ENCODE results near the gene TGM1.
"Not testable (repeated sequence)": the region's sequence is repeated elsewhere in the genome, so short reads cannot be mapped to it uniquely, and the experiment has no call there.

The TGM1 gene

DNA sequence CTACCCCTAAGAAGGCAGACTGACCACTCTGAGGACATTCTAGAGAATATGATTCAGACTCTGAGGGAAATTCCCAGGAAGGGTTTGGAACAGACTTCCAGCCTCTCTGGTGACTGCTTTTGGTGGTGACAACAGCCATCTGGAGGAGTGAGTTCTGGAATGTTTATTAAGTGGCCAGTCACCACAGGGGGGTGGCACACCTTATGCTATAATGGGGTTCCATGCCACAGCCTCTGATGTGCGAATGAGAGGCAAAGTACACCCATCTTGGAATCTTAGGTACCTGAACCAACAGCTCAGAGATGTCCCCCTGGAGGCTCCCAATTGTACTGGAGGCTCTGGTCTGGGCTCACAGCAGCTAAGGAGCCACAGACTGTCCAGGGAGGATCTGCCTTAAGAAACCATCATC, 11.1 kb downstream of the TGM1 start:
- TF ChIP-seq, protein P1, sequence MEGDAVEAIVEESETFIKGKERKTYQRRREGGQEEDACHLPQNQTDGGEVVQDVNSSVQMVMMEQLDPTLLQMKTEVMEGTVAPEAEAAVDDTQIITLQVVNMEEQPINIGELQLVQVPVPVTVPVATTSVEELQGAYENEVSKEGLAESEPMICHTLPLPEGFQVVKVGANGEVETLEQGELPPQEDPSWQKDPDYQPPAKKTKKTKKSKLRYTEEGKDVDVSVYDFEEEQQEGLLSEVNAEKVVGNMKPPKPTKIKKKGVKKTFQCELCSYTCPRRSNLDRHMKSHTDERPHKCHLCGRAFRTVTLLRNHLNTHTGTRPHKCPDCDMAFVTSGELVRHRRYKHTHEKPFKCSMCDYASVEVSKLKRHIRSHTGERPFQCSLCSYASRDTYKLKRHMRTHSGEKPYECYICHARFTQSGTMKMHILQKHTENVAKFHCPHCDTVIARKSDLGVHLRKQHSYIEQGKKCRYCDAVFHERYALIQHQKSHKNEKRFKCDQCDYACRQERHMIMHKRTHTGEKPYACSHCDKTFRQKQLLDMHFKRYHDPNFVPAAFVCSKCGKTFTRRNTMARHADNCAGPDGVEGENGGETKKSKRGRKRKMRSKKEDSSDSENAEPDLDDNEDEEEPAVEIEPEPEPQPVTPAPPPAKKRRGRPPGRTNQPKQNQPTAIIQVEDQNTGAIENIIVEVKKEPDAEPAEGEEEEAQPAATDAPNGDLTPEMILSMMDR (IDR thresholded peaks at IDR 0.05; ENCODE audit: low read depth, low read length): no peak
- no peak for DNase-seq (ENCODE audit: extremely low read depth, low read depth)

DNA sequence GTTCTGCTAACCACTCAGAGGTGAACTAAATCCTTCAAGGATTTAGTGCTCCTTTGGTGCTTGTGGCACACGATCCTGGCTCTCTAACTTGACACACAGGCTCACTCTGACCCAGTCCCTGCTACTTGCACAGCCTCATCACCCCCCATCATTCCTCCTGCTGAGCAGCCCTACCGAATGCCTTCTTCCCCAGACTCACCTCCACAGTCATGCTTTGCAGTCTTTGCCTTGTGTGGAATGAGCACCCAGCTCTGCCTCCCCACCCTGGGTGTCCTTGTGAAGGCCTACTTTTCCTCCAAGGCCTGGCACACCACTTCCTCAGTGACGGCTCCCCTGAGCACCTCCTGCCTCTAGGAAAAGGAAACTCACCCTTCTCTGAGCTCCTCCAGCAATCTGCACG, 12.6 kb downstream of the TGM1 start:
- DNase-seq (ENCODE audit: extremely low read depth, low read depth): no peak
- TF ChIP-seq, protein P1 (IDR thresholded peaks at IDR 0.05; ENCODE audit: low read depth, low read length): no peak

DNA sequence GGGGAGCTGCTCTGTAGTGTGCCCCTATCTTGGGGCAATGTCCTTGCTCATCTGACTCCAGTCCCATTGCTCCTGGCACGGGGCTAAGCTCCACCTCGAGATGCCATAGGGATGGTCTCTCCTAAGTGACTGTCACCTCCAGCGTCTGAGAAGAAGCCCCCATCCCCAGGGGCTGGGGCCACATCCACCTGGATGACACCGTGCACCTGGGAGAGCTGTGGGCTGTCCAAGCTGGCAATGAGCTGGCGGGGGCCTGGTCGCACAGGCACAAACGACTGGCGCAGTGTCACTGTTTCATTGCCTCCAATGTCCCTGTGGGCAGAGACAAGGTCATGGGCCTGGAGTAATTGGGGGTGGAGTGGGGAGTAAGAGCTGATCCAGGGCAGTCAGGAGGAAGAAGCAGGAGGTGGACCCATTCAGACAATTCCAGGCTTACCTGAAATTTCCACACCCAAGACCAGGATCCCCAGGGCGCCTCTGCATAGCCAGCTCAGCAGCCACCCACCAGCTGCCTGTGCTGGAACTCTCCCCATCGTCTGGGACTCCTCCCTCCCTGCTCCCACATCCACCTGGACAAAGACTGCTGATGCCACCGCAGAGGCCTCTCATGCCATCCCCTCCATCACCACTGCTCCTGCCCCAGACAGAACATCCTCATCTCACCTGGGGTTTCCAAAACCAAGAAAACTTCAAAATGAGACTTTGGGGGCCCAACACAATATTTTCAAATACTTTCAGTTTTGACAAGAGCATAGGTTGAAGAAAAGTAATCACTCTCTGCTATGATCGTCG, 13.6 kb downstream of the TGM1 start:
- TF ChIP-seq, protein P1 (IDR thresholded peaks at IDR 0.05; ENCODE audit: low read depth, low read length): no peak
- no peak for DNase-seq (ENCODE audit: extremely low read depth, low read depth)

DNA sequence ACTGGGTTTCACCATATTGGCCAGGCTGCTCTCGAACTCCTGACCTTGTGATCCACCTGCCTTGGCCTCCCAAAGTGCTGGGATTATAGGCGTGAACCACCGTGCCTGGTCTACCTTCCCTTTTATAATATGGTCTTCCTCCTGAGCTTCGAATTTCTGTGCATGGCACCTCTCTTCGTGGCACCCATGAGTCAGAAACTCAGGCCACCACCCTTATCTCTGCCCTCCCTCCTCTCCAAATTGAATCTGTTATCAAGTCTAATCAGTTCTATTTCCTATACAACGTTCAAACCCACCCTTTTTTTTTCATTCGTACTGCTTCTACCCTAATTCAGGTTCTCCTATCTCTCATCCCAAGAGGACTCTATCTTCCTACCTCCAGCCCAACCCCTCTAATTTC, 15.6 kb downstream of the TGM1 start:
- DNase-seq (ENCODE audit: extremely low read depth, low read depth): no peak
- TF ChIP-seq, protein P1 (IDR thresholded peaks at IDR 0.05; ENCODE audit: low read depth, low read length): no peak

DNA sequence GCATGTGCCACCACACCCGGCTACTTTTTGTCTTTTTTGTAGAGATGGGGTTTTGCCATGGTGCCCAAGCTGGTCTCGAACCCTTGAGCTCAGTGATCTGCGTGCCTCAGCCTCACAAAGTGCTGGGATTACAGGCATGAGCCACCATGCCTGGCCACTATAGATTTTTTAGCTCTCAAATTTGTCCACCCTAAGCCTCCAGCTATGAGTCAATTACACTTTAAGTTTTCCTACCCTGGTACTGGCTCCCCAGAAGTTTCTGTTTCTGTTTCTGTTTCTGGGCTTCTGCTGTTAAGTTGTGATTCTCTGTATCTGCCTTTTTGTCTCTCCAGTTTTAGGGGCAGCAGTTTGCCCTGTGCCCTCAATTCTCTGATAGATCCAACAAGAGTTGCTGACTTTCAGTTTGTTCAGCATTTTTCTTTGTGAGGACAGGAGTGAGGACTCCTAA, 16.2 kb downstream of the TGM1 start:
- no peak for DNase-seq (ENCODE audit: extremely low read depth, low read depth)
- TF ChIP-seq, protein P1 (IDR thresholded peaks at IDR 0.05; ENCODE audit: low read depth, low read length): no peak

DNA sequence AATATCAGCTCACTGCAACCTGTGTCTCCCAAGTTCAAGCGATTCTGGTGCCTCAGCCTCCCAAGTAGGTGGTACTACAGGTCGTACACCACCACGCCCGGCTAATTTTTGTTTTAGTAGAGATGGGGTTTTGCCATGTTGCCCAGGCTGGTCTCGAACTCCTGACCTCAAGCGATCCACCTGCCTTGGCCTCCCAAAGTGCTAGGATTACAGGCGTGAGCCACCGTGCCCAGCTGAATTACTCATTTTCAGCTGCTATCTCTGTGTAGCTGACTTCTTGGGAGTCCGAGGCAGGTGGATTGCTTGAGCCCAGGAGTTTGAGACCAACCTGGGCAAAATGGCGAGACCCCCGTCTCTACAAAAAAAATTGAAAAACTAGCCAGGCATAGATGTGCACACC, 17.6 kb downstream of the TGM1 start:
- not testable (repeated sequence) for DNase-seq (ENCODE audit: extremely low read depth, low read depth)

DNA sequence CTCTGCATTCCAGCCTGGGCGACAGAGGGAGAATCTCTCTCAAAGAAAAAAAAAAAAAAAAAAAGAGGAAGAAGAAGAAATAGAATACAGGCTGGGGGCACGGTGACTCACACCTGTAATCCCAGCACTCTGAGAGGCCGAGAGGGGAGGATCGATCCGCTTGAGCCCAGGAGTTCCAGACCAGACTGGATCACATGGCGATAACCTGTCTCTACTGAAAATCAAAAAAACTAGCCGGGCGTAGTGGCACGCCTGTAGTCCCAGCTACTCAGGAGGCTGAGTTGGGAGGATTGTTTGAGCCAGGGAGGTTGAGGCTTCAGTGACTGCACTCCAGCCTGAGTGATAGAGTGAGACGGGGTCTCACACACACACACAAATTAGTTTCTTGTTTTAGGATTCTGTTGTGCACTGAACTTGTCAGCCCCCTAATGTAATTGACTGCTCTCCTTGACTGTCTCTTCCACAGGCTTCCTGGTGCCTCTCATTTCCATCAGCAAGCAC, 19.6 kb downstream of the TGM1 start:
- TF ChIP-seq, protein P1 (IDR thresholded peaks at IDR 0.05; ENCODE audit: low read depth, low read length): no peak
- no peak for DNase-seq (ENCODE audit: extremely low read depth, low read depth)
